Measurements from ENCODE around the gene UACA. TPM values are rescaled to one million over a fixed set of nuclear protein-coding genes. Genes with fewer than 3 reads are reported as not detected.

Gene UACA
- total RNA-seq, 1 donor from 2014 or later: 100 TPM

GRCh38 chr15:70766597-70766996 lies 3.2 kb upstream of the UACA start:
- H3K4me1 ChIP-seq (ENCODE audit: control insufficient read depth in 3 of 3, insufficient read depth in 3 of 3, low read length in 3 of 3): peaks cover 17 to 31% (median 30%) of the 10 kb centered on the region in 3 donors
- peak overlapping the region; percentile 68 for H3K27ac ChIP-seq (ENCODE audit: low read depth, low read length)
- H3K4me3 ChIP-seq (ENCODE audit: low read length in 3 of 3): peak overlapping the region in 2 of 3 donors; percentile 19 to 45
- H3K27me3 ChIP-seq (ENCODE audit: control insufficient read depth in 3 of 3, insufficient read depth in 3 of 3, low read length in 3 of 3): no peaks in the 10 kb centered on the region
- H3K9ac ChIP-seq (ENCODE audit: low read depth in 1 of 3, low read length in 3 of 3): no peak overlapping the region
- H3K9me3 ChIP-seq (ENCODE audit: control insufficient read depth in 3 of 3, low read length in 3 of 3): no peaks in the 10 kb centered on the region
- peaks cover 0 to 2% (median 0%) of the 10 kb centered on the region in 3 donors for H3K36me3 ChIP-seq (ENCODE audit: control insufficient read depth in 3 of 3, insufficient read depth in 3 of 3, low read length in 3 of 3)

GRCh38 chr15:70765504-70766281 lies 2.3 kb upstream of the UACA start:
- Histone ChIP-seq H3K9ac (ENCODE audit: low read depth in 1 of 3, low read length in 3 of 3) (peak overlapping the region in 1 of 3 donors; percentile 1), H3K4me3 (ENCODE audit: low read length in 3 of 3) (peak overlapping the region in 1 of 3 donors; percentile 15), H3K36me3 (ENCODE audit: control insufficient read depth in 3 of 3, insufficient read depth in 3 of 3, low read length in 3 of 3) (peaks cover 0 to 2% (median 0%) of the 10 kb centered on the region in 3 donors), H3K27ac (ENCODE audit: low read depth, low read length) (peak overlapping the region; percentile 95), H3K4me1 (ENCODE audit: control insufficient read depth in 3 of 3, insufficient read depth in 3 of 3, low read length in 3 of 3) (peaks cover 15 to 24% (median 24%) of the 10 kb centered on the region in 3 donors), H3K27me3 (ENCODE audit: control insufficient read depth in 3 of 3, insufficient read depth in 3 of 3, low read length in 3 of 3) (no peaks in the 10 kb centered on the region), H3K9me3 (ENCODE audit: control insufficient read depth in 3 of 3, low read length in 3 of 3) (no peaks in the 10 kb centered on the region)

GRCh38 chr15:70763950-70764730 lies 782 bp upstream of the UACA start:
- H3K4me3 ChIP-seq (ENCODE audit: low read length in 3 of 3): peak overlapping the region; percentile 86 to 94 (median 89)
- no peaks in the 10 kb centered on the region for H3K27me3 ChIP-seq (ENCODE audit: control insufficient read depth in 3 of 3, insufficient read depth in 3 of 3, low read length in 3 of 3)
- H3K4me1 ChIP-seq (ENCODE audit: control insufficient read depth in 3 of 3, insufficient read depth in 3 of 3, low read length in 3 of 3): peaks cover 15 to 22% (median 22%) of the 10 kb centered on the region in 3 donors
- no peaks in the 10 kb centered on the region for H3K9me3 ChIP-seq (ENCODE audit: control insufficient read depth in 3 of 3, low read length in 3 of 3)
- H3K27ac ChIP-seq (ENCODE audit: low read depth, low read length): peak overlapping the region; percentile 95
- peaks cover 0 to 2% (median 0%) of the 10 kb centered on the region in 3 donors for H3K36me3 ChIP-seq (ENCODE audit: control insufficient read depth in 3 of 3, insufficient read depth in 3 of 3, low read length in 3 of 3)
- H3K9ac ChIP-seq (ENCODE audit: low read depth in 1 of 3, low read length in 3 of 3): peak overlapping the region; percentile 73 to 97 (median 84)

GRCh38 chr15:70762469-70763119 lies 764 bp downstream of the UACA start:
- peak overlapping the region; percentile 89 to 94 (median 93) for H3K4me3 ChIP-seq (ENCODE audit: low read length in 3 of 3)
- H3K9me3 ChIP-seq (ENCODE audit: control insufficient read depth in 3 of 3, low read length in 3 of 3): no peaks in the 10 kb centered on the region
- no peaks in the 10 kb centered on the region for H3K27me3 ChIP-seq (ENCODE audit: control insufficient read depth in 3 of 3, insufficient read depth in 3 of 3, low read length in 3 of 3)
- H3K27ac ChIP-seq (ENCODE audit: low read depth, low read length): peak overlapping the region; percentile 95
- peak overlapping the region; percentile 94 to 97 (median 94) for H3K9ac ChIP-seq (ENCODE audit: low read depth in 1 of 3, low read length in 3 of 3)
- H3K4me1 ChIP-seq (ENCODE audit: control insufficient read depth in 3 of 3, insufficient read depth in 3 of 3, low read length in 3 of 3): peaks cover 28 to 31% (median 30%) of the 10 kb centered on the region in 3 donors
- H3K36me3 ChIP-seq (ENCODE audit: control insufficient read depth in 3 of 3, insufficient read depth in 3 of 3, low read length in 3 of 3): peaks cover 0 to 2% (median 0%) of the 10 kb centered on the region in 3 donors

- Histone ChIP-seq H3K27me3 (ENCODE audit: control insufficient read depth in 3 of 3, insufficient read depth in 3 of 3, low read length in 3 of 3) (no peaks in the 10 kb centered on the region), H3K4me1 (ENCODE audit: control insufficient read depth in 3 of 3, insufficient read depth in 3 of 3, low read length in 3 of 3) (peaks cover 31 to 34% (median 33%) of the 10 kb centered on the region in 3 donors), H3K27ac (ENCODE audit: low read depth, low read length) (peak overlapping the region; percentile 95), H3K9ac (ENCODE audit: low read depth in 1 of 3, low read length in 3 of 3) (peak overlapping the region; percentile 94 to 97 (median 94)), H3K9me3 (ENCODE audit: control insufficient read depth in 3 of 3, low read length in 3 of 3) (no peaks in the 10 kb centered on the region), H3K36me3 (ENCODE audit: control insufficient read depth in 3 of 3, insufficient read depth in 3 of 3, low read length in 3 of 3) (peaks cover 0 to 2% (median 0%) of the 10 kb centered on the region in 3 donors), H3K4me3 (ENCODE audit: low read length in 3 of 3) (peak overlapping the region; percentile 89 to 94 (median 93))
Measured at GRCh38 chr15:70761931-70762468, 1.4 kb downstream of the UACA start.

GRCh38 chr15:70761046-70761445 lies 2.3 kb downstream of the UACA start:
- Histone ChIP-seq H3K4me1 (ENCODE audit: control insufficient read depth in 3 of 3, insufficient read depth in 3 of 3, low read length in 3 of 3) (peaks cover 26 to 28% (median 27%) of the 10 kb centered on the region in 3 donors), H3K9me3 (ENCODE audit: control insufficient read depth in 3 of 3, low read length in 3 of 3) (no peaks in the 10 kb centered on the region), H3K27ac (ENCODE audit: low read depth, low read length) (no peak overlapping the region), H3K27me3 (ENCODE audit: control insufficient read depth in 3 of 3, insufficient read depth in 3 of 3, low read length in 3 of 3) (no peaks in the 10 kb centered on the region), H3K4me3 (ENCODE audit: low read length in 3 of 3) (peak overlapping the region in 2 of 3 donors; percentile 93 to 94), H3K9ac (ENCODE audit: low read depth in 1 of 3, low read length in 3 of 3) (peak overlapping the region; percentile 62 to 97 (median 94)), H3K36me3 (ENCODE audit: control insufficient read depth in 3 of 3, insufficient read depth in 3 of 3, low read length in 3 of 3) (peaks cover 0 to 2% (median 0%) of the 10 kb centered on the region in 3 donors)

- peak overlapping the region; percentile 26 for H3K27ac ChIP-seq (ENCODE audit: low read depth, low read length)
- H3K4me1 ChIP-seq (ENCODE audit: control insufficient read depth in 3 of 3, insufficient read depth in 3 of 3, low read length in 3 of 3): peaks cover 14 to 22% (median 14%) of the 10 kb centered on the region in 3 donors
- H3K27me3 ChIP-seq (ENCODE audit: control insufficient read depth in 3 of 3, insufficient read depth in 3 of 3, low read length in 3 of 3): no peaks in the 10 kb centered on the region
- H3K4me3 ChIP-seq (ENCODE audit: low read length in 3 of 3): peak overlapping the region in 1 of 3 donors; percentile 6
- H3K9me3 ChIP-seq (ENCODE audit: control insufficient read depth in 3 of 3, low read length in 3 of 3): no peaks in the 10 kb centered on the region
- H3K36me3 ChIP-seq (ENCODE audit: control insufficient read depth in 3 of 3, insufficient read depth in 3 of 3, low read length in 3 of 3): peaks cover 0 to 2% (median 0%) of the 10 kb centered on the region in 3 donors
- H3K9ac ChIP-seq (ENCODE audit: low read depth in 1 of 3, low read length in 3 of 3): peak overlapping the region in 2 of 3 donors; percentile 12 to 47
Measured at GRCh38 chr15:70758790-70759462, 4.4 kb downstream of the UACA start.

- no peak overlapping the region for H3K27ac ChIP-seq (ENCODE audit: low read depth, low read length)
- no peak overlapping the region for H3K4me3 ChIP-seq (ENCODE audit: low read length in 3 of 3)
- no peaks in the 10 kb centered on the region for H3K9me3 ChIP-seq (ENCODE audit: control insufficient read depth in 3 of 3, low read length in 3 of 3)
- H3K4me1 ChIP-seq (ENCODE audit: control insufficient read depth in 3 of 3, insufficient read depth in 3 of 3, low read length in 3 of 3): peaks cover 14 to 31% (median 22%) of the 10 kb centered on the region in 3 donors
- no peaks in the 10 kb centered on the region for H3K27me3 ChIP-seq (ENCODE audit: control insufficient read depth in 3 of 3, insufficient read depth in 3 of 3, low read length in 3 of 3)
- no peak overlapping the region for H3K9ac ChIP-seq (ENCODE audit: low read depth in 1 of 3, low read length in 3 of 3)
- peaks cover 0 to under 1% (median 0%) of the 10 kb centered on the region in 3 donors for H3K36me3 ChIP-seq (ENCODE audit: control insufficient read depth in 3 of 3, insufficient read depth in 3 of 3, low read length in 3 of 3)
Measured at GRCh38 chr15:70757627-70758026, 5.7 kb downstream of the UACA start.

GRCh38 chr15:70754862-70755261 lies 8.5 kb downstream of the UACA start:
- H3K36me3 ChIP-seq (ENCODE audit: control insufficient read depth in 3 of 3, insufficient read depth in 3 of 3, low read length in 3 of 3): no peaks in the 10 kb centered on the region
- H3K9me3 ChIP-seq (ENCODE audit: control insufficient read depth in 3 of 3, low read length in 3 of 3): no peaks in the 10 kb centered on the region
- H3K27me3 ChIP-seq (ENCODE audit: control insufficient read depth in 3 of 3, insufficient read depth in 3 of 3, low read length in 3 of 3): no peaks in the 10 kb centered on the region
- no peak overlapping the region for H3K27ac ChIP-seq (ENCODE audit: low read depth, low read length)
- peaks cover 25 to 46% (median 44%) of the 10 kb centered on the region in 3 donors for H3K4me1 ChIP-seq (ENCODE audit: control insufficient read depth in 3 of 3, insufficient read depth in 3 of 3, low read length in 3 of 3)
- no peak overlapping the region for H3K9ac ChIP-seq (ENCODE audit: low read depth in 1 of 3, low read length in 3 of 3)
- no peak overlapping the region for H3K4me3 ChIP-seq (ENCODE audit: low read length in 3 of 3)
